SK-N-SH treated with all-trans-retinoic acid at 6 μM for 48 hours (cell line): ENCODE measurements around the gene CLDN15.

ENCODE experiments used
- ATAC-seq: fragments of 200-7000 bp; cut with Tn5 transposase; 3 replicates; pipeline ENCODE4 v1.9.1; 2020; ENCODE audit warnings: mild to moderate bottlenecking, moderate library complexity
- CSDC2 ChIP-seq: fragments of 250-450 bp; sonication (Bioruptor Pico); IDR thresholded peaks from 2 replicates; pipeline ENCODE4 v1.5.0; 2020; ENCODE audit warnings: mild to moderate bottlenecking, moderate library complexity
- CSRNP3 ChIP-seq: fragments of 250-450 bp; sonication (Bioruptor Pico); IDR thresholded peaks from 2 replicates; pipeline ENCODE4 v1.5.1; 2021; ENCODE audit warnings: mild to moderate bottlenecking, moderate library complexity
- ESRRG ChIP-seq: fragments of 250-450 bp; sonication (Bioruptor Pico); IDR thresholded peaks from 2 replicates; pipeline ENCODE4 v1.6.1; 2021; ENCODE audit warnings: mild to moderate bottlenecking
- GLIS3 ChIP-seq: fragments of 250-450 bp; sonication (Bioruptor Pico); IDR thresholded peaks from 2 replicates; pipeline ENCODE4 v1.5.0; 2020; ENCODE audit warnings: mild to moderate bottlenecking, moderate library complexity
- ISL1 ChIP-seq: fragments of 250-450 bp; sonication (Bioruptor Pico); IDR thresholded peaks from 2 replicates; pipeline ENCODE4 v2.1.2; 2022; ENCODE audit warnings: mild to moderate bottlenecking, moderate library complexity
- OSR1 ChIP-seq: fragments of 250-450 bp; sonication (Bioruptor Pico); IDR thresholded peaks from 2 replicates; pipeline ENCODE4 v1.8.0; 2022; ENCODE audit warnings: moderate library complexity, mild to moderate bottlenecking, inconsistent platforms
- PATZ1 ChIP-seq: fragments of 250-450 bp; sonication (Bioruptor Pico); IDR thresholded peaks from 2 replicates; pipeline ENCODE4 v1.8.0; 2020; ENCODE audit warnings: mild to moderate bottlenecking, moderate library complexity, borderline replicate concordance
- PPARA ChIP-seq: fragments of 250-450 bp; sonication (Bioruptor Pico); IDR thresholded peaks from 2 replicates; pipeline ENCODE4 v1.5.0; 2020; ENCODE audit warnings: mild to moderate bottlenecking, borderline replicate concordance
- RARB ChIP-seq: fragments of 250-450 bp; sonication (Bioruptor Pico); IDR thresholded peaks from 2 replicates; pipeline ENCODE4 v1.8.0; 2021; ENCODE audit warnings: mild to moderate bottlenecking, moderate library complexity
- SNAI2 ChIP-seq: fragments of 250-450 bp; sonication (Bioruptor Pico); IDR thresholded peaks from 2 replicates; pipeline ENCODE4 v1.5.0; 2020; ENCODE audit warnings: mild to moderate bottlenecking, moderate library complexity
- TCF4 ChIP-seq: fragments of 250-450 bp; sonication (Bioruptor Pico); IDR thresholded peaks from 2 replicates; pipeline ENCODE4 v1.8.0; 2021; ENCODE audit warnings: mild to moderate bottlenecking, moderate library complexity, borderline replicate concordance
- TOX ChIP-seq: fragments of 250-450 bp; sonication (Bioruptor Pico); IDR thresholded peaks from 2 replicates; pipeline ENCODE4 v1.8.0; 2021; ENCODE audit warnings: mild to moderate bottlenecking, moderate library complexity, borderline replicate concordance
- TSHZ2 ChIP-seq: fragments of 250-450 bp; sonication (Bioruptor Pico); IDR thresholded peaks from 2 replicates; pipeline ENCODE4 v1.5.0; 2020; ENCODE audit warnings: mild to moderate bottlenecking, moderate library complexity
- ZC3H10 ChIP-seq: fragments of 250-450 bp; sonication (Bioruptor Pico); IDR thresholded peaks from 2 replicates; pipeline ENCODE4 v1.5.1; 2021; ENCODE audit warnings: mild to moderate bottlenecking, moderate library complexity
- ZFP3 ChIP-seq: fragments of 250-450 bp; sonication (Bioruptor Pico); IDR thresholded peaks from 2 replicates; pipeline ENCODE4 v1.5.0; 2020; ENCODE audit warnings: mild to moderate bottlenecking, moderate library complexity
- ZFP30 ChIP-seq: fragments of 450-650 bp; formaldehyde crosslinking; IDR thresholded peaks from 2 replicates; pipeline ENCODE4 v1.5.0; 2022; ENCODE audit warnings: mild to moderate bottlenecking, moderate library complexity
- ZNF565 ChIP-seq: fragments of 450-650 bp; formaldehyde crosslinking; conservative IDR thresholded peaks from 2 replicates; pipeline ENCODE4 v1.5.0; 2020; ENCODE audit warnings: low read depth, mild to moderate bottlenecking, moderate library complexity
- ZNF70 ChIP-seq: fragments of 450-650 bp; formaldehyde crosslinking; IDR thresholded peaks from 2 replicates; pipeline ENCODE4 v1.5.0; 2020; ENCODE audit warnings: mild to moderate bottlenecking, moderate library complexity
- ZNF8 ChIP-seq: fragments of 450-650 bp; formaldehyde crosslinking; IDR thresholded peaks from 2 replicates; pipeline ENCODE4 v1.5.0; 2020; ENCODE audit warnings: mild to moderate bottlenecking, moderate library complexity
- TF ChIP-seq, protein P1 (sequence below): fragments of 250-450 bp; sonication (Bioruptor Pico); IDR thresholded peaks from 2 replicates; pipeline ENCODE4 v1.5.1; 2020; ENCODE audit warnings: low read depth, mild to moderate bottlenecking, moderate library complexity
- TF ChIP-seq, protein P2 (sequence below): fragments of 250-450 bp; sonication (Bioruptor Pico); IDR thresholded peaks from 2 replicates; pipeline ENCODE4 v1.8.0; 2021; ENCODE audit warnings: low read depth, mild to moderate bottlenecking, moderate library complexity, borderline replicate concordance

Gene CLDN15

DNA sequence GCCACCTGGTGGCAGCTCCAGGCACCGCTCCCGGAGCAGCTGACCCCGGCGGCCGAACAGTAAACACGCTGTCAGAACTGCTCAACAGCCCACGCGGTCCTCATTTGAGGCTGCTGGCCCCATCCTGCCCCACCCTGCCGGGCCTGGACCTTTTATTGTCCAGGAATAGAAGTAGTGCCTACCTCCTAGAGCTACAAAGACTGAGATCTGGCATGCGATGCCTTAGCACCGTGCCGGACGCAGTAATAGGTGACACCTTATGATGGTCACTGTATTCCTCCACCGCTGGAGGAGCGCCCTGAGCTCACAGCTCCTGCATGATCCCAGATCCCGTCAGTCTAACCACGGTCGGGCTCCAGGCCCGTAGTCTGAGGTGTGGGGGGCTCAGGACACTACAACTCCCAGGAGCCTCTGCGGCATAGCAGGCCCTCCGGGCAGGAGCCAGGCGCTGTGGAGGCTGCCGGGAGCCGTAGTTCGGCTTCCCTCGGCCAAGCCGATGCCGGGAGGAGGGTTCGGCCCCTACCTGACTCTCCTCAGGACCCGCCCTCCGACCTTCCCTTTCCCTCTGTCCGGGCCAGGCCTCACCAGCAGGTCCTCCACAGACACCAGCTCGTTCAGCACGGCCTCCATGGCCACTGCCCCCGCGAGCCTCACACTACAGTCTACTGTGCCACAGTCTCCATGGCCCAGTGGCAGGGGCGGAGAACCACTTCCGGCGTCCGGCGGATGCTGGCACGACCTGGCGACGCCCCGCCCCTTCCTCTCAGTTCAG lies 7.0 kb upstream of the CLDN15 start, which contains the start of gene FIS1 (continued):
- TF ChIP-seq ZFP30 (CRISPR knock-in tag) = no peak
- TF ChIP-seq TOX = no peak
- TF ChIP-seq TCF4 (CRISPR knock-in tag) = no peak
- no peak for TF ChIP-seq SNAI2 (CRISPR knock-in tag)
- TF ChIP-seq OSR1 (CRISPR knock-in tag) = no peak
- TF ChIP-seq, protein P1, sequence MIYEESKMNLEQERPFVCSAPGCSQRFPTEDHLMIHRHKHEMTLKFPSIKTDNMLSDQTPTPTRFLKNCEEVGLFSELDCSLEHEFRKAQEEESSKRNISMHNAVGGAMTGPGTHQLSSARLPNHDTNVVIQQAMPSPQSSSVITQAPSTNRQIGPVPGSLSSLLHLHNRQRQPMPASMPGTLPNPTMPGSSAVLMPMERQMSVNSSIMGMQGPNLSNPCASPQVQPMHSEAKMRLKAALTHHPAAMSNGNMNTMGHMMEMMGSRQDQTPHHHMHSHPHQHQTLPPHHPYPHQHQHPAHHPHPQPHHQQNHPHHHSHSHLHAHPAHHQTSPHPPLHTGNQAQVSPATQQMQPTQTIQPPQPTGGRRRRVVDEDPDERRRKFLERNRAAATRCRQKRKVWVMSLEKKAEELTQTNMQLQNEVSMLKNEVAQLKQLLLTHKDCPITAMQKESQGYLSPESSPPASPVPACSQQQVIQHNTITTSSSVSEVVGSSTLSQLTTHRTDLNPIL = 0 out of 2 replicates have a peak, but pooled peaks have one; percentile 12
- TF ChIP-seq TSHZ2 = peak; percentile 29; the same call in 1 of the 2 replicates

DNA sequence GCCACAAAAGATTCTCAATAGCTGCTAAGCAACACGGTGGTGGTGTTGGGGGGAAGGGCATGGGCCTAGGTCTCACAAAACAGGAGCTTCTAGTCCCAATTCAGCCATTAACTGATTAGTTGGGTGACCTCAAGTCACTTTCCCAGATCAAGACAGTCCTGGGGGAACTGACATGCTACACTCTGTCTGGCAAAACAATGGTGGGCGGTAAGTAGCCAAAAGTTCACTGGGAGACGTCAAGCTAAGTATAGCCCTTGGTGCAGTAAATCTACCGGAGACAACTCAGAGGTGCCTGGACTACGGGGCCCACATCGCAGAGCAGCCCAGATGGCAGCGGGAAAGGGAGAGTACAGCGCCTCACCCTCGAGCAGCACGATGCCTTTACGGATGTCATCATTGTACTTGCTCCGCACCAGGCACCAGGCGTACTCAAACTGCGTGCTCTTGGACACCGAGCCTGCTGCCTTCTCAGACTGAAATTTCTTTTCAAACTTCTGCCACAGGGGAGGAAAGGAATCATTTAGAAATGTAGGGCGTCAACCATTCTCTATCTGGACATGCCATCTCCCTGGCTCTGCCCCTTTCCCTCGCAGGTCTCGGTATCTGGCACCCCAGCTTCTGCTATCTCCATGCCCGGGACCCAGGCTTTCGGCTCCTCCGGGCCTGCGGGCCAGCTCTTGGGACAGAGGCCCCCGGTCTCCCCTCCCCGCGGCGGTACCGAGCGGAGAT lies 6.2 kb upstream of the CLDN15 start:
- peak; percentile 1 for ATAC-seq
- 0 out of 2 replicates have a peak, but pooled peaks have one; percentile 14 for TF ChIP-seq ZNF70 (CRISPR knock-in tag)
- no peak for TF ChIP-seq TCF4 (CRISPR knock-in tag)
- TF ChIP-seq PATZ1 (CRISPR knock-in tag) = peak; percentile 97; the same call in 1 of the 2 replicates

GRCh38 chr7:101241443-101242349 lies 4.1 kb upstream of the CLDN15 start:
- no peak for ATAC-seq
- TF ChIP-seq TCF4 (CRISPR knock-in tag) (no peak), SNAI2 (CRISPR knock-in tag) (no peak), ZNF70 (CRISPR knock-in tag) (no peak), CSRNP3 (CRISPR knock-in tag) (no peak), ZFP3 (CRISPR knock-in tag) (no peak), ZNF8 (no peak), ISL1 (CRISPR knock-in tag) (no peak), ZFP30 (CRISPR knock-in tag) (no peak), ESRRG (CRISPR knock-in tag) (no peak), PPARA (CRISPR knock-in tag) (no peak), GLIS3 (CRISPR knock-in tag) (no peak), ZNF565 (CRISPR knock-in tag) (no peak), CSDC2 (CRISPR knock-in tag) (no peak), PATZ1 (CRISPR knock-in tag) (no peak), TOX (no peak), OSR1 (CRISPR knock-in tag) (no peak), ZC3H10 (no peak), RARB (CRISPR knock-in tag) (no peak)
- TF ChIP-seq, protein P1 = no peak
- TF ChIP-seq, protein P2, sequence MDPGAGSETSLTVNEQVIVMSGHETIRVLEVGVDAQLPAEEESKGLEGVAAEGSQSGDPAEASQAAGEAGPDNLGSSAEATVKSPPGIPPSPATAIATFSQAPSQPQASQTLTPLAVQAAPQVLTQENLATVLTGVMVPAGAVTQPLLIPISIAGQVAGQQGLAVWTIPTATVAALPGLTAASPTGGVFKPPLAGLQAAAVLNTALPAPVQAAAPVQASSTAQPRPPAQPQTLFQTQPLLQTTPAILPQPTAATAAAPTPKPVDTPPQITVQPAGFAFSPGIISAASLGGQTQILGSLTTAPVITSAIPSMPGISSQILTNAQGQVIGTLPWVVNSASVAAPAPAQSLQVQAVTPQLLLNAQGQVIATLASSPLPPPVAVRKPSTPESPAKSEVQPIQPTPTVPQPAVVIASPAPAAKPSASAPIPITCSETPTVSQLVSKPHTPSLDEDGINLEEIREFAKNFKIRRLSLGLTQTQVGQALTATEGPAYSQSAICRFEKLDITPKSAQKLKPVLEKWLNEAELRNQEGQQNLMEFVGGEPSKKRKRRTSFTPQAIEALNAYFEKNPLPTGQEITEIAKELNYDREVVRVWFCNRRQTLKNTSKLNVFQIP = no peak
- TF ChIP-seq, all 23 proteins: peak for 0
